K562 (cell line): ENCODE measurements around the gene WDR27.

Experiments used
- ETV6 ChIP-seq, 3 experiments: fragments of 150-350 bp in 1 of 3; sonication (generic) in 1 of 3; formaldehyde crosslinking in 1 of 3; IDR thresholded peaks; 2 replicates each; pipeline versions ENCODE4 v1.6.1 to v1.8.0; 2014 to 2022; ENCODE audit warnings: borderline replicate concordance in 2 of 3, low read depth in 2 of 3, antibody characterized with exemption in 1 of 3, low read length in 1 of 3, mild to moderate bottlenecking in 1 of 3, missing genetic modification reagents in 1 of 3
- FOXM1 ChIP-seq, 2 experiments: fragments of 450-650 bp in 1 of 2; sonication (generic) in 1 of 2; formaldehyde crosslinking in 1 of 2; IDR thresholded peaks; 2 replicates each; pipeline versions ENCODE4 v1.6.1 to v1.9.0; 2017 to 2022; ENCODE audit warnings: low read depth in 2 of 2, mild to moderate bottlenecking in 2 of 2, missing genetic modification reagents in 1 of 2, moderate library complexity in 1 of 2
- POLR2AphosphoS5 ChIP-seq: IDR thresholded peaks from 2 replicates; pipeline ENCODE4 v1.6.1; 2011; ENCODE audit warnings: mild to moderate bottlenecking, low read depth, low read length, moderate library complexity; ENCODE audit not compliant: control insufficient read depth, insufficient read depth
- RAD21 ChIP-seq, 2 experiments: fragments of 250-450 bp in 1 of 2; fragments of 450-650 bp in 1 of 2; sonication (Bioruptor Pico) in 1 of 2; formaldehyde crosslinking in 1 of 2; IDR thresholded peaks in 1 of 2; conservative IDR thresholded peaks in 1 of 2; 2 replicates each; pipeline versions ENCODE4 v1.4.0 to v1.8.0; 2020 to 2022; ENCODE audit warnings: mild to moderate bottlenecking in 2 of 2, moderate library complexity in 1 of 2
- WHSC1 ChIP-seq: IDR thresholded peaks from one replicate; pipeline ENCODE4 v1.6.1; 2012; ENCODE audit warnings: low read length, control low read depth, inconsistent platforms
- TF ChIP-seq, protein P1 (sequence below): sonication (generic); formaldehyde crosslinking; IDR thresholded peaks from 2 replicates; pipeline ENCODE4 v1.9.0; 2022; ENCODE audit warnings: mild to moderate bottlenecking, missing genetic modification reagents

DNA sequence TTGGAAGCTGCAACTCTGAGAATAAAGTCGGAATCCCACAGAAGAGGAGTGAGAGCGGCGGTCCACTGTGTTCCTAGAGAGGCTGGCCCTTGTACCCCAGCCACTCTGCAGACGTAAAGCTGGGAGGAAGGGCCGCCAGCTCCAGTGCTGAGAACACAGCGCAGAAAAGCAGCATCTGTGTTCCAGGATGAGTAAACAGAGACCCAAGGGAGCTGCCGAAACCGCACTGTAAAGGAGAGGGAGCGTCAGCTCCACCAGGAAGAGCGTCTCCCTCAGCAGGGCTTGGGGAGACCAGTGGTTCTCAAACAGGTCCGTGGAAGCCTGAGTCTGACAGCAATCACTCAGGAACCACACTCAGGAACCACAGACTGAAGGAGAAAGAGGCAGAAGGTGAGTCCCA is 134.0 kb downstream of the WDR27 start:
- TF ChIP-seq, protein P1, sequence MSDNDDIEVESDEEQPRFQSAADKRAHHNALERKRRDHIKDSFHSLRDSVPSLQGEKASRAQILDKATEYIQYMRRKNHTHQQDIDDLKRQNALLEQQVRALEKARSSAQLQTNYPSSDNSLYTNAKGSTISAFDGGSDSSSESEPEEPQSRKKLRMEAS (CRISPR knock-in tag): no peak
- TF ChIP-seq POLR2AphosphoS5: no peak
- no peak for TF ChIP-seq ETV6 (IDR thresholded peaks at IDR 0.05; ENCODE audit: borderline replicate concordance in 1 of 2, low read depth in 2 of 2, low read length in 1 of 2)
- no peak for TF ChIP-seq ETV6 (CRISPR knock-in tag; IDR thresholded peaks at IDR 0.05; ENCODE audit: borderline replicate concordance)
- no peak for TF ChIP-seq FOXM1 (IDR thresholded peaks at IDR 0.05; ENCODE audit: low read depth)
- no peak for TF ChIP-seq FOXM1 (CRISPR knock-in tag; IDR thresholded peaks at IDR 0.05; ENCODE audit: low read depth)
- no peak for TF ChIP-seq RAD21 (CRISPR knock-in tag; conservative IDR thresholded peaks at IDR 0.05 in 1 of 2, IDR thresholded peaks at IDR 0.05 in 1 of 2)
- TF ChIP-seq WHSC1: no peak
